Measurements from ENCODE around the gene PRAMEF33.
"Not testable (repeated sequence)": the region's sequence is repeated elsewhere in the genome, so short reads cannot be mapped to it uniquely, and the experiment has no call there.

The PRAMEF33 gene, protein sequence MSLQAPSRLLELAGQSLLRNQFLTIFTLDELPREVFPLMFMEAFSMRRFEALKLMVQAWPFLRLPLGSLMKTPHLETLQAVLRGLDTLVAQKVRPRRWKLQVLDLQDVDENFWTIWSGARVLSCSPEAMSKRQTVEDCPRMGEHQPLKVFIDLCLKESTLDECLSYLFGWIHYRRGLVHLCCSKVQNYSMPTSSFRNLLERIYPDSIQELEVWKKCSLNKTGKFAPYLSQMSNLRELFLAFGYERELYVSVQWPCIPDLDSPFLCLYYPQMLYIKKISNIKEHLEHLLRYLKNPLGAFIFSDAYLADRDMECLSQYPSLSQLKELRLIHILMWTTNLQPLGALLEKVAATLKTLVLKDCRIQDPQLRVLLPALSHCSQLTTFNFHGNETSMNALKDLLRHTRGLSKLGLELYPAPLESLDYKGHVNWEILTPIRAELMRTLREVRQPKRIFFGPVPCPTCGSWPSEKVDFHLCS

DNA sequence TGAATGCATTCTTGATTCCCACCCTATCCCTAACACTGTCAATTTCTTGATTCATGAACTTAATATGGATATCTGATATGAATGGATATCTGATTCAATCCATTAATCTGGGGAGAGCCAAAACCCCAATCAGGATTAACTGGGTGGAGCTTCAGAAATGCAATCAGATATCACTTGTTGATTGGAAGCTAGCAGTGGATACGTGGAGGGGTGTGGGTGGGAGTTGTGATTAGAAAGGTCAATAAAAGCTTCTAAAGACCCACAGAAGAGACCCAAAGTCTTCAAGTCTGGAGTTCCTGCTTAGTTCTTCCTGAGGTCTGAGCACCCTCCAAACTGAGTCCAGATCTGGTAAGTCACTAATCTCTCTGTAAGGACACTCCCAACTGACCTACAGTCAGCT is at the start of gene PRAMEF33:
PRAMEF33 (plus strand) TSS at position 301 of the 400 bp plus-strand sequence. CDS start 2,416 bp downstream, outside the sequence.
- not testable (repeated sequence) for DNase-seq (ENCODE audit: low read depth in 2 of 2)

DNA sequence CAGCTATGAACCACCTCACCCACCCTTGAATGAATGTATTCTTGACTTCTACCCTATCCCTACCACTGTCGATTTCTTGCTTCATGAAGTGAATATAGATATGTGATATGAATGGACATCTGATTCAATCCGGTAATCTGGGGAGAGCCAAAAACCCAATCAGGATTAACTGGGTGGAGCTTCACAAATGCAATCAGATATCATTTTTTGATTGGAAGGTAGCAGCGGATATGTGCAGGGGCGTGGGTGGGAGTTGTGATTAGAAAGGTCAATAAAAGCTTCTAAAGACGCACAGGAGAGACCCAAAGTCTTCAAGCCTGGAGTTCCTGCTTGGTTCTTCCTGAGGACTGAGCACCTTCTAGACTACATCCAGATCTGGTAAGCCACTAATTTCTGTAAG is 49.4 kb upstream of the PRAMEF33 start, which contains the start of gene PRAMEF5:
PRAMEF5 (plus strand) TSS at position 301 of the 400 bp plus-strand sequence. CDS start 5,071 bp downstream, outside the sequence.
- DNase-seq (ENCODE audit: low read depth in 2 of 2), result not testable (repeated sequence)

DNA sequence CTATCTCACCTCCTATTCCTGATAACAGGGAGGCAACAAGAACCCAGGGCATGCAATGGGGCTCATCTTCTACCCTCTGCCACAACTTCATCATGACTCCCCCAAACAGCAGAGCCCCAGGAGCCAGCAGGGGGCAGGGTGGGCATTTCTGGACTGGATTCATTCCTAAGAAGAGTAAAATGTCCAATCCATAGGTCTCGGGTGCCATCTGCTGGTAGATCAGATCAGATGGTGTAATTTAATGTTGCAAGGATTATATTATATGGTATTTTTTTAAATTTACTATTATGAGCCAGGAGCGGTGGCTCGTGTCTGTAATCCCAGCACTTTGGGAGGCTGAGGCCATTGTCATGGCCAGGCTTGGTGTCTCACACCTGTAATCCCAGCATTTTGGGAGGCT is 38.2 kb upstream of the PRAMEF33 start:
- DNase-seq (ENCODE audit: low read depth in 2 of 2), result not testable (repeated sequence)

DNA sequence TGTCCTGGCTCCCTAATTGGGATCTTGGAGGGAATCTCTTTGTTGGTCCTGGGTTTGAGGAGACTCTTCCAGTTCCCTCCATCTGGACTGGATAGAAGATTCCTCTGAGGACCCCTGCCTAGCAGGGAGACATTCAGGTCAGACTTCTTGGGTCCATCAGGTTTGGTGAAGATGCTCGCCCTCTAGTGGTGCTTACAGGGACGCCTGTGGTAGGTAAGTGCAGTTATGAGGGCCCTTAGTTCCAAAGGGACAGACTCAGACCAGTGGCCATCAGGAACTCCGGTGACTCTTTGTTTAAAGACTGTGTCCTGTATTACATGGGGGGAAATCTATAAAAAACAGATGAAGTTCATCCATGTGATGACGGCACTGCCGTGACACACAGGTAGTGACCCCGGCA is 26.3 kb upstream of the PRAMEF33 start:
- not testable (repeated sequence) for DNase-seq (ENCODE audit: low read depth in 2 of 2)

DNA sequence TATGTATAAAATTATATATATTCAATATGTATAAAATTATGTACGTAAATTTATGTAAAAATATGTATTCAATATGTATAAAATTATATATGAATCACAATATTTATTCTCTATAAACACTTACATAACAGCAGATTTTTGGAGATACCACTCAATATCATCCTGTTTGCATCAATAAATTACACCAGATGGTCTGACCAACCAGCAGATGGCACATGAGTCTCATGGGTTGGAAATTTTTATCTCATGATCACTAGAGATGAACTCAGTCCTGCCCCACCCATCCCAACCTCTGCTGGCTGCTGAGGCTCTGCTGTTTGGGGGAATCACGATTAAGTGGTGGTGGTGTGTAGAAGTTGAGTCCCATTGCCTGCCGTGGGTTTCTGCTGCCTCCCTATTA is 23.7 kb upstream of the PRAMEF33 start:
- not testable (repeated sequence) for DNase-seq (ENCODE audit: low read depth in 2 of 2)

DNA sequence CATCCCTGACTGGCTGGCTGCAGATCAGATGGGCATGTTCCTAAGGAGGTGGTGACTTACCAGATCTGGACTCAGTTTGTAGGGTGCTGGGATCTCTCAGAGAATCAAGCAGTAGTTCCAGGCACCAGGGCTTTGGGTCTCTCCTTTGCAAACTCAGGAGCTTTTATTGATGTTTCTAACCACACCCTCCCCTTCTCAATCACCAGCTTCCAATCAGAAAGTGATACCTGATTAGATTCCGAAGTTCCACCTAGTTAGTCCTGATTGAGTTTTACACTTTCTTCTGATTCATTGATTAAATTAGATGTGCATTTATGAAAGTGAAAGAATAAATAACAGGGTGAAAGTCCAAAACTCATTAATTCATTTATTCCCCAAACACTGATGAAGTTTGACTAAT is 18.3 kb upstream of the PRAMEF33 start, which contains the start of gene PRAMEF8:
PRAMEF8 (minus strand) TSS at position 101 of the 400 bp plus-strand sequence. CDS start 1,046 bp downstream, outside the sequence.
- DNase-seq (ENCODE audit: low read depth in 2 of 2), result not testable (repeated sequence)

DNA sequence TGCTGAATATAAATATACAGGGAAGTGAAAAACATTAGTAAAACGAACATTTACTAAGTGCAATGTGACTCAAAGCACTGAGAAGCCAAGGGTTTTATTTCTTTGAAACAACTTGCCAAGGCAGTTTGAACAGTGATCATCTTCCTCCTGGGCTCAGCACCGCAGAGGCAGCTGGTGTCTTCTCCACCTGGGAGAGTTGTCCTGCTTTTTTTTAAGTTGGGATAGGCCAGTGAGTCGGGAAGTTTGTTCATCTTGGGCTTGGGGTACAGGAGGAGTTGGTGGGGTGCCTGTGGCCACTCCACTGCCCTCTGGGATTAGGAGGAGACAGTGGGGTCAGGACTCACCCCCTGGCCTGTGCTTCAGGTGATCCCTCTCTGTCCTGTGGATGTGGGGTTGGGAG is 14.3 kb upstream of the PRAMEF33 start:
- not testable (repeated sequence) for DNase-seq (ENCODE audit: low read depth in 2 of 2)

DNA sequence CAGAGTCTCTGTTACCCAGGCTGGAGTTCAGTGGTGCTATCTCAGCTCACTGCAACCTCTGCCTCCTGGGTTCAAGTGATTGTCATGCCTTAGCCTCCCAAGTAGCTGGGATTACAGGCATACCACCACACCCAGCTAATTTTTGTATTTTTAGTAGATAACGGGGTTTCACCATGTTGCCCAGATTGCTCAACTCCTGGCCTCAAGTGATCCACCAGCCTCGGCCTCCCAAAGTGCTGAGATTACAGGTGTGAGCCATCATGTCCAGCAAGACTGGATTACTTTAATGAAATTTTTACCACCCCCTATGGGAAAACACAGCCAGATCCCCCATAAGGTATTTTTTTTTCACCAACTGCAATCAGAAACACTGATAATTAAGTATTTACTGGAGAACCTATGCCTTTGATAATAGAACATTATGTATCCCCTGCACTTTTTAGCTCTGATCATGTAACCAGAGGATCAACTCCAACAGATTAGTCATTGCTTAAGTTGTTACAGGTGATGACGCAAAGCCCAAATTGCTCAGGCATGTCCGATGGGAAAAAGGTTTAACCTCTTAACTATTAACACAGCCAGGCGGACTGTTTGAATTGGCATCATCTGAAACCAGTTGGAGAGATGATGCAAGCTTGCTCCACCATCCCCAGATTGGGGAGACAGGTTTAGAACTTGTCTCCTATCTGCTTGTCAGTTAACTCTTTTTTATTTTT is 6.0 kb upstream of the PRAMEF33 start:
- not testable (repeated sequence) for DNase-seq (ENCODE audit: low read depth in 2 of 2)

DNA sequence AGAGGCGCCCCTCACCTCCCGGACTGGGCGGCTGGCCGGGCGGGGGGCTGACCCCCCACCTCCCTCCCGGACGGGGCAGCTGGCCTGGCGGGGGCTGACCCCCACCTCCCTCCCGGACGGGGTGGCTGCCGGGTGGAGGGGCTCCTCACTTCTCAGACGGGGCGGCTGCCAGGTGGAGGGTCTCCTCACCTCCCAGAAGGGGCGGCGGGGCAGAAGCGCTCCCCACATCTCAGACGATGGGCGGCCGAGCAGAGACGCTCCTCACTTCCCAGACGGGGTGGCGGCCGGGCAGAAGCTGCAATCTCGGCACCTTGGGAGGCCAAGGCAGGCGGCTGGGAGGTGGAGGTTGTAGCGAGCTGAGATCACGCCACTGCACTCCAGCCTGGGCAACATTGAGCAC is 4.6 kb upstream of the PRAMEF33 start:
- DNase-seq (ENCODE audit: low read depth in 2 of 2), result not testable (repeated sequence)

DNA sequence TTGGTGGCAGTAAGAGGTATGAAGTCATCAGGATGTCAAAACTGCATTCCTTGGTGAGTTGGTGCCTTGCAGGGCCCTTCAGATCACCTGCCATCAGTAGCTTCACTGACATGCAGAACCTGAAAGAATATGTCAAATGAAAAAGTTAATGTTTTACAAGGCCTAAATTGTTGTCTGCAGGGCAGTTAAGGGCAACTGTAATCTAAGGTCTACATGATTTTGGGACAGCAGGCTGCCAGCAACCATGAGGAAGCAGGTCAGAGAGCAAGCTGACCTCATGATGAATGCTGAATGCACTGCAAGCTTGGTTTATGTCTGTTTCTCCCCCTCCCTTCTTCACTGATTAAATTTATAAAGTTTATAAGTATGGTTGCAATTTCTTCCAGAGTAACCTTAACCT is 1.1 kb upstream of the PRAMEF33 start:
- DNase-seq (ENCODE audit: low read depth in 2 of 2), result not testable (repeated sequence)

DNA sequence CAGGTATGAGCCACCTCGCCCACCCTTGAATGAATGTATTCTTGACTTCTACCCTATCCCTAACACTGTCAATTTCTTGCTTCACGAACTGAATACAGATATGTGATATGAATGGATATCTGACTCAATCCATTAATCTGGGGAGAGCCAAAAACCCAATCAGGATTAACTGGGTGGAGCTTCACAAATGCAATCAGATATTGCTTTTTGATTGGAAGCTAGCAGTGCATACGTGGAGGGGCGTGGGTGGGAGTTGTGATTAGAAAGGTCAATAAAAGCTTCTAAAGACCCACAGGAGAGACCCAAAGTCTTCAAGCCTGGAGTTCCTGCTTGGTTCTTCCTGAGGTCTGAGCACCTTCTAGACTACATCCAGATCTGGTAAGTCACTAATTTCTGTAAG is 11.9 kb downstream of the PRAMEF33 start, which contains the start of gene PRAMEF15:
PRAMEF15 (plus strand) TSS at position 301 of the 400 bp plus-strand sequence. CDS start 2,827 bp downstream, outside the sequence.
- not testable (repeated sequence) for DNase-seq (ENCODE audit: low read depth in 2 of 2)

DNA sequence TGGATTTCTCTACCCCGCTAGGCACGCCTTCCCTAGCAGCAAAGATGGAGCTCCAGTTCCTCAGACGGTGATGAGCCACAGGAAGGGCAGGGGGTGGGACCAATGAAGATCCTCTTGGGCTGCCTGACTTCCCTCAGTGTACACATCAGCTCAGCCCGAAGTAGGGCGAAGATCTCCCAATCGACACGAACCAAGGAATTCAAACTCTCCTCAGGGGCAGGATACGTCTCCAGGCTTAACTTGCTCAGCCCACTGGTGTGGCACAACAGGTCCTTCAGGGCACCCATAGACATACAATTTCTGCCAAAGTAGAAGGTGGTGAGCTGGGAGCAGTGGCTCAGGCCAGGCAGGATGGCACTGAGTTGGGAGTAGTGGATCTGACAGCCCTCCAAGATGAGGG is 39.2 kb downstream of the PRAMEF33 start:
- DNase-seq (ENCODE audit: low read depth in 2 of 2), result not testable (repeated sequence)

DNA sequence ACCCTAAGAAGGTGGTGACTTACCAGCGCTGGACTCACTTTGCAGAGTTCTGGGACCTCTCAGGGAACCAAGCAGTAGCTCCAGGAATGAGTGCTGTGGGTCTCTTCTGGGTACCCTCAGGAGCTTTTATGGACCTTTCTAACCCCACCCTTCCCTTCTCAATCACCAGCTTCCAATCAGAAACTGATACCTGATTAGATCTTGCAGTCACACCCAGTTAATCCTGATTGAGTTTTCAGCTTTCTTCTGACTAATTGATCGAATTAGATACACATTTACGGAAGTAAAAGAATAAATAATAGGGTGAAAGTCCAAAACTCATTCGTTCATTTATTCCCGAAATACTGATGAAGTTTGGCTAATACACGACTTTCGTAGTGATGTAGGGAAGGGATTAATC is 43.7 kb downstream of the PRAMEF33 start, which contains the start of gene PRAMEF14:
PRAMEF14 (minus strand) TSS at position 101 of the 400 bp plus-strand sequence. CDS start 1,820 bp downstream, outside the sequence.
- not testable (repeated sequence) for DNase-seq (ENCODE audit: low read depth in 2 of 2)

DNA sequence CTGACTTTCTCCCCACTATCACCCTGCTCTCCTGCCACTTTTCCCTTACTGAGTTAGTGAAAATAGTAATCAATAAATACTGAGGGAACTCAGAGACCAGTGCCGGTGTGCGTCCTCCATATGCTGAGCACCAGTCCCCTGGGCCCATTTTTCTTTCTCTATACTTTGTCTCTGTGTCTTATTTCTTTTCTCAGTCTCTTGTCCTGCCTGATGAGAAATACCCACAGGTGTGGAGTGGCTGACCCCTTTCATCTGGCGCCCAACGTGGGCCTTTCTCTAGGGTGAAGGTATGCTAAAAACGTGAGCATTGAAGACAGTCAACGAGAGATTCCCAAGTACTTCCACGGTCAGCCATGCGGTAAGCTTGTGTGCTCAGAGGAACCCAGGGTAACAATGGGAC is 50.1 kb downstream of the PRAMEF33 start:
- not testable (repeated sequence) for DNase-seq (ENCODE audit: low read depth in 2 of 2)

DNA sequence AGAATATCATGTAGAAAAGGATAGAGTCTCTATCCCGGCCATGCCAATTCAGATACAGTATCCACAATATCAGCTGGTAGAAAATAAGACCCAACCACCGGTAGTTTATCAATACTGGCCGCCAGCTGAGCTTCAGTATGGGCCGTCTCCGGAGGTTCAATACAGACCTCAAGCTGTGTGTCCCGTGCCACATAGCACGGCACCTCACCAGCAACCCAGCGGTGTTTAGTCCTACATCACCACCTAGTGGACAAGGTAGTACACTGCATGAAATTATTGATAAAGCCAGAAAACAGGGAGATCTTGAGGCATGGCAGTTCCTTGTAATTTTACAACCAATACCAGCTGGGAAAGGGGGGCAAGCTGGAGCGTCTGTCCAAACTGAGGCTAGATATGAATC is 51.1 kb downstream of the PRAMEF33 start:
- DNase-seq (ENCODE audit: low read depth in 2 of 2), result not testable (repeated sequence)

DNA sequence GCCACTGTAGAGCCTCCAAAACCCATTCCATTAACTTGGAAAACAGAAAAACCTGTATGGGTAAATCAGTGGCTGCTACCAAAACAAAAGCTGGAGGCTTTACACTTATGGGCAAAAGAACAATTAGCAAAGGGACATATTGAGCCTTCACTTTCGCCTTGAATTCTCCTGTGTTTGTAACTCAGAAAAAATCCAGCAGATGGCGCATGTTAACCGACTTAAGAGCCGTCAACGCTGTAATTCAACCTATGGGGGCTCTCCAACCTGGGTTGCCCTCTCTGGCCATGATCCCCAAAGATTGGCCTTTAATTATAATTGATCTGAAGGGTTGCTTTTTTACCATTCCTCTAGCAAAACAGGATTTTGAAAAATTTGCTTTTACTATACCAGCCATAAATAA is 53.4 kb downstream of the PRAMEF33 start:
- DNase-seq (ENCODE audit: low read depth in 2 of 2), result not testable (repeated sequence)

All from stimulated activated CD8-positive, alpha-beta memory T cell treated with anti-CD3 and anti-CD28 coated beads, Interleukin-2, amount 100 ng/mL, for 48 hours (primary cell).